ENCODE data around the gene GRWD1.

GRWD1 gene

GRCh38 chr19:48451624-48452023 lies 5.8 kb downstream of the GRWD1 start:
- Histone ChIP-seq H3K36me3 (ENCODE audit: control insufficient read depth in 2 of 2, insufficient read depth in 1 of 2, low read length in 2 of 2) (peaks cover 66 to 94% of the 10 kb centered on the region in 2 experiments), H3K27ac (ENCODE audit: extremely low read depth, low read depth, low read length) (no peak overlapping the region), H3K4me1 (ENCODE audit: control insufficient read depth, insufficient read depth, low read length) (no peaks in the 10 kb centered on the region; the same call in 1 of the 2 replicates), H3K9me3 (ENCODE audit: control insufficient read depth, insufficient read depth, low read depth, low read length) (no peaks in the 10 kb centered on the region), H3K4me3 (ENCODE audit: low read depth, low read length) (no peak overlapping the region)
- TF ChIP-seq, protein P1, sequence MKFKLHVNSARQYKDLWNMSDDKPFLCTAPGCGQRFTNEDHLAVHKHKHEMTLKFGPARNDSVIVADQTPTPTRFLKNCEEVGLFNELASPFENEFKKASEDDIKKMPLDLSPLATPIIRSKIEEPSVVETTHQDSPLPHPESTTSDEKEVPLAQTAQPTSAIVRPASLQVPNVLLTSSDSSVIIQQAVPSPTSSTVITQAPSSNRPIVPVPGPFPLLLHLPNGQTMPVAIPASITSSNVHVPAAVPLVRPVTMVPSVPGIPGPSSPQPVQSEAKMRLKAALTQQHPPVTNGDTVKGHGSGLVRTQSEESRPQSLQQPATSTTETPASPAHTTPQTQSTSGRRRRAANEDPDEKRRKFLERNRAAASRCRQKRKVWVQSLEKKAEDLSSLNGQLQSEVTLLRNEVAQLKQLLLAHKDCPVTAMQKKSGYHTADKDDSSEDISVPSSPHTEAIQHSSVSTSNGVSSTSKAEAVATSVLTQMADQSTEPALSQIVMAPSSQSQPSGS (tag by site-specific recombination; IDR thresholded peaks at IDR 0.05; ENCODE audit: low read depth), result peak; percentile 42; the same call in 1 of the 2 replicates
- TF ChIP-seq ZBTB17 (tag by site-specific recombination; IDR thresholded peaks at IDR 0.05), result no peak
- ChIA-PET POLR2A (interaction anchor here (0.7 to 1.3 kb wide), 5 partner anchors 11 to 89 kb away, joined by 3 to 4 read pairs (median 3); partner anchors contain the start of genes SYNGR4 and TMEM143), CTCF (no interaction called here)

DNA sequence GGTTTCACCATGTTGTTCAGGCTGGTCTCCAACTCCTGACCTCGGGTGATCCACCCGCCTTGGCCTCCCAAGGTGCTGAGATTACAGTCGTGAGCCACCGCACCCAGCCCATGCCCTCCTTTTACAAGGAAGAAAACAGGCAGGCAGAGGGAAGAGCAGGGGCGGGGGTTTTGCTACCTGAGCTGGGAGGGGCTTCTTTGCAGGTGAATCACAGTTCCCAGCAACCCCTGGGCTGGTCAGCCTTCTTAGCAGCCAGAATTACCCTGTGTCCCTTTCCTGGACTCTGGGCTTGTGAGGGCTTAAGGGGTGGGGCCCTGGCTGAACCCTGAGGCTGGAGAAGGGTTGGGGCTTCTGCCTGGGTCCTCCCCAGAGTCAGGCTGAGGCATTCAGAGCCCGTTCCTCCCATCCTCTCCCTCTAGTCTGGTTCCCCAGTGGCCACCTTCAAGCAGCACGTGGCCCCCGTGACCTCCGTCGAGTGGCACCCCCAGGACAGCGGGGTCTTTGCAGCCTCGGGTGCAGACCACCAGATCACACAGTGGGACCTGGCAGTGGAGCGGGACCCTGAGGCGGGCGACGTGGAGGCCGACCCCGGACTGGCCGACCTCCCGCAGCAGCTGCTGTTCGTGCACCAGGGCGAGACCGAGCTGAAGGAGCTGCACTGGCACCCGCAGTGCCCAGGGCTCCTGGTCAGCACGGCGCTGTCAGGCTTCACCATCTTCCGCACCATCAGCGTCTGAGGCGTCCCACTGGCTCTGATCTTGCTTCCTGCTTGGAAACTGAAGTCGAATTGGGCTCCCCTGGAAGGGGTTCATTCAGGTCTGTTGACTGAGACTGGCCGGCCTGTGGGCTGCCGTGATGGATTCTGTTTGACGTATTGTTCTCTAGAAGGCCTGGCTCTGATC lies 6.8 kb downstream of the GRWD1 start:
- Histone ChIP-seq H3K27ac (ENCODE audit: extremely low read depth, low read depth, low read length) (no peak overlapping the region), H3K9me3 (ENCODE audit: control insufficient read depth, insufficient read depth, low read depth, low read length) (no peaks in the 10 kb centered on the region), H3K36me3 (ENCODE audit: control insufficient read depth in 2 of 2, insufficient read depth in 1 of 2, low read length in 2 of 2) (peaks cover 65 to 94% of the 10 kb centered on the region in 2 experiments), H3K4me3 (ENCODE audit: low read depth, low read length) (no peak overlapping the region), H3K4me1 (ENCODE audit: control insufficient read depth, insufficient read depth, low read length) (no peaks in the 10 kb centered on the region)
- ChIA-PET CTCF (no interaction called here), POLR2A (interaction anchor here (0.6 kb wide), 1 partner anchor 9 kb away, joined by 4 read pairs; no protein-coding TSS in a partner anchor)
- TF ChIP-seq PRDM1 (tag by site-specific recombination; IDR thresholded peaks at IDR 0.05) (no peak), KLF1 (tag by site-specific recombination; IDR thresholded peaks at IDR 0.05) (peak; percentile 80), ZNF121 (tag by site-specific recombination; IDR thresholded peaks at IDR 0.05) (no peak), ZNF600 (tag by site-specific recombination; IDR thresholded peaks at IDR 0.05) (0 out of 2 replicates have a peak, but pooled peaks have one; percentile 12)
- TF ChIP-seq, protein P1 (tag by site-specific recombination; IDR thresholded peaks at IDR 0.05; ENCODE audit: low read depth), result no peak
- TF ChIP-seq, protein P2, sequence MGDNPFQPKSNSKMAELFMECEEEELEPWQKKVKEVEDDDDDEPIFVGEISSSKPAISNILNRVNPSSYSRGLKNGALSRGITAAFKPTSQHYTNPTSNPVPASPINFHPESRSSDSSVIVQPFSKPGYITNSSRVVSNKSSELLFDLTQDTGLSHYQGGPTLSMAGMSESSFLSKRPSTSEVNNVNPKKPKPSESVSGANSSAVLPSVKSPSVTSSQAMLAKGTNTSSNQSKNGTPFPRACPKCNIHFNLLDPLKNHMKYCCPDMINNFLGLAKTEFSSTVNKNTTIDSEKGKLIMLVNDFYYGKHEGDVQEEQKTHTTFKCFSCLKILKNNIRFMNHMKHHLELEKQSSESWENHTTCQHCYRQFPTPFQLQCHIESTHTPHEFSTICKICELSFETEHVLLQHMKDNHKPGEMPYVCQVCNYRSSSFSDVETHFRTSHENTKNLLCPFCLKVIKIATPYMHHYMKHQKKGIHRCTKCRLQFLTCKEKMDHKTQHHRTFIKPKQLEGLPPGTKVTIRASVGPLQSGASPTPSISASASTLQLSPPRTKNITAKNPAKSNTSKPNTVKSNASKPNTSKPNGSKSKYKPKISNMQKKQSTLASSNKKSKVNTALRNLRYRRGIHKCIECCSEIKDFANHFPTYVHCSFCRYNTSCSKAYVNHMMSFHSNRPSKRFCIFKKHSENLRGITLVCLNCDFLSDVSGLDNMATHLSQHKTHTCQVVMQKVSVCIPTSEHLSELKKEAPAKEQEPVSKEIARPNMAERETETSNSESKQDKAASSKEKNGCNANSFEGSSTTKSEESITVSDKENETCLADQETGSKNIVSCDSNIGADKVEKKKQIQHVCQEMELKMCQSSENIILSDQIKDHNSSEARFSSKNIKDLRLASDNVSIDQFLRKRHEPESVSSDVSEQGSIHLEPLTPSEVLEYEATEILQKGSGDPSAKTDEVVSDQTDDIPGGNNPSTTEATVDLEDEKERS (tag by site-specific recombination; IDR thresholded peaks at IDR 0.05), result no peak

DNA sequence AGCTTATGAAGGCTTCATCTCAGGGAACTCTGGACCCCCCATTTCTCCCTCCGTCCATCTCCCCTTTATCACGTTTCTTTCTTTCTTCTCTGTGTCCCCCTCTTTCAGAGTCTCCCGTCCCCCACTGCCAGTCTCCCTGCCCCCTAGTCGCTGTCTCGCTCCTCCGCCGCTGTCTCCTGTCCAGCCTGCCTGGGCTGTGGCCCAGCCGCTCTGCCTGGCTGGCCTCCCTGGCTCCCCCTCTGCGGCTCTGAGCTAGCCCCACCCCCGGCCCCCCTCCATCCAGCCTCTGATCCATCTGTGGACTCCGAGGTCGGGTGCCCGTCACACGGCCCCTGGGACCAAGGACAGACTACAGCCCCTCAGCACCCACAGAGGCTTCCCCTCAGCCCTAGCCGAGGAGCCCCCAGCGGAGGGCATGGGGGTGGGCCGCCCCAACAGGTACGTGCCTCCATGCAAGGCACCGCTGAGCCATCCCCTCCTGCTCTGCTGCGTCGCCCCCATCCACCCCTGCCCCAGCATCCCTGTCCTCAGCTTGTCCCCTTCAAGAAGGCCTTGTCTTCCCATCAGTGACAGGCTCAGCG lies 8.5 kb downstream of the GRWD1 start:
- peaks cover 56 to 83% of the 10 kb centered on the region in 2 experiments; a peak in 2 of 3 replicates for H3K36me3 ChIP-seq (ENCODE audit: control insufficient read depth in 2 of 2, insufficient read depth in 1 of 2, low read length in 2 of 2)
- H3K9me3 ChIP-seq (ENCODE audit: control insufficient read depth, insufficient read depth, low read depth, low read length), result no peaks in the 10 kb centered on the region
- no peak overlapping the region for H3K27ac ChIP-seq (ENCODE audit: extremely low read depth, low read depth, low read length)
- no peak overlapping the region for H3K4me3 ChIP-seq (ENCODE audit: low read depth, low read length)
- H3K4me1 ChIP-seq (ENCODE audit: control insufficient read depth, insufficient read depth, low read length), result no peaks in the 10 kb centered on the region
- ChIA-PET POLR2A (interaction anchor here (0.5 to 0.7 kb wide), 2 partner anchors 23 to 39 kb away, joined by 5 to 11 read pairs; no protein-coding TSS in a partner anchor), CTCF (no interaction called here)
- TF ChIP-seq ZNF394 (tag by site-specific recombination; IDR thresholded peaks at IDR 0.05; ENCODE audit: borderline replicate concordance), result no peak
- no peak for TF ChIP-seq BCL6B (tag by site-specific recombination; IDR thresholded peaks at IDR 0.05)
- no peak for TF ChIP-seq MZF1 (tag by site-specific recombination; IDR thresholded peaks at IDR 0.05; ENCODE audit: borderline replicate concordance)
- TF ChIP-seq ZBTB44 (tag by site-specific recombination; IDR thresholded peaks at IDR 0.05), result no peak
- TF ChIP-seq ZNF621 (tag by site-specific recombination; IDR thresholded peaks at IDR 0.05), result no peak
- TF ChIP-seq KLF8 (tag by site-specific recombination; IDR thresholded peaks at IDR 0.05), result no peak
- no peak for TF ChIP-seq ZNF23 (tag by site-specific recombination; IDR thresholded peaks at IDR 0.05; ENCODE audit: borderline replicate concordance)
- TF ChIP-seq, protein P3, sequence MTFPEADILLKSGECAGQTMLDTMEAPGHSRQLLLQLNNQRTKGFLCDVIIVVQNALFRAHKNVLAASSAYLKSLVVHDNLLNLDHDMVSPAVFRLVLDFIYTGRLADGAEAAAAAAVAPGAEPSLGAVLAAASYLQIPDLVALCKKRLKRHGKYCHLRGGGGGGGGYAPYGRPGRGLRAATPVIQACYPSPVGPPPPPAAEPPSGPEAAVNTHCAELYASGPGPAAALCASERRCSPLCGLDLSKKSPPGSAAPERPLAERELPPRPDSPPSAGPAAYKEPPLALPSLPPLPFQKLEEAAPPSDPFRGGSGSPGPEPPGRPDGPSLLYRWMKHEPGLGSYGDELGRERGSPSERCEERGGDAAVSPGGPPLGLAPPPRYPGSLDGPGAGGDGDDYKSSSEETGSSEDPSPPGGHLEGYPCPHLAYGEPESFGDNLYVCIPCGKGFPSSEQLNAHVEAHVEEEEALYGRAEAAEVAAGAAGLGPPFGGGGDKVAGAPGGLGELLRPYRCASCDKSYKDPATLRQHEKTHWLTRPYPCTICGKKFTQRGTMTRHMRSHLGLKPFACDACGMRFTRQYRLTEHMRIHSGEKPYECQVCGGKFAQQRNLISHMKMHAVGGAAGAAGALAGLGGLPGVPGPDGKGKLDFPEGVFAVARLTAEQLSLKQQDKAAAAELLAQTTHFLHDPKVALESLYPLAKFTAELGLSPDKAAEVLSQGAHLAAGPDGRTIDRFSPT (tag by site-specific recombination; IDR thresholded peaks at IDR 0.05), result no peak
- TF ChIP-seq ZNF777 (tag by site-specific recombination; IDR thresholded peaks at IDR 0.05; ENCODE audit: borderline replicate concordance), result no peak

Measured in HEK293 (cell line).